ENCODE measurements around the gene KIF2C.
A peak's percentile ranks its signal among the peaks of the same experiment; 100 is the strongest.
"Not testable (repeated sequence)": the region's sequence is repeated elsewhere in the genome, so short reads cannot be mapped to it uniquely, and the experiment has no call there.

The KIF2C gene

GRCh38 chr1:44739307-44740178 lies at the start of gene KIF2C:
KIF2C (plus strand) TSS chr1:44739837; CDS start chr1:44739933, 96 bp downstream.
- peak; percentile 96 to 97 for DNase-seq

GRCh38 chr1:44693159-44693558 lies 46.5 kb upstream of the KIF2C start:
- DNase-seq = no peak

- DNase-seq = no peak
Measured at GRCh38 chr1:44693900-44694299, 45.7 kb upstream of the KIF2C start.

- DNase-seq = peak in 1 of 2 donors; percentile 26
Measured at GRCh38 chr1:44694863-44695478, 44.7 kb upstream of the KIF2C start.

GRCh38 chr1:44695671-44696070 lies 44.0 kb upstream of the KIF2C start:
- DNase-seq = no peak

- DNase-seq = no peak
Measured at GRCh38 chr1:44696101-44696500, 43.5 kb upstream of the KIF2C start.

GRCh38 chr1:44696789-44697345 lies 42.8 kb upstream of the KIF2C start:
- DNase-seq = peak; percentile 28 to 49

GRCh38 chr1:44698138-44698537 lies 41.5 kb upstream of the KIF2C start:
- DNase-seq = no peak

- DNase-seq = not testable (repeated sequence)
Measured at GRCh38 chr1:44699375-44699774, 40.3 kb upstream of the KIF2C start.

- no peak for DNase-seq
Measured at GRCh38 chr1:44700573-44700972, 39.1 kb upstream of the KIF2C start.

GRCh38 chr1:44701141-44701573 lies 38.5 kb upstream of the KIF2C start:
- no peak for DNase-seq

- DNase-seq = no peak
Measured at GRCh38 chr1:44705470-44705869, 34.2 kb upstream of the KIF2C start.

GRCh38 chr1:44705938-44706337 lies 33.7 kb upstream of the KIF2C start:
- no peak for DNase-seq

GRCh38 chr1:44707112-44707881 lies 32.3 kb upstream of the KIF2C start:
- DNase-seq = no peak

- peak; percentile 20 to 65 for DNase-seq
Measured at GRCh38 chr1:44707959-44708831, 31.4 kb upstream of the KIF2C start.

- no peak for DNase-seq
Measured at GRCh38 chr1:44713321-44713781, 26.3 kb upstream of the KIF2C start.

- no peak for DNase-seq
Measured at GRCh38 chr1:44714532-44714931, 25.1 kb upstream of the KIF2C start.

- DNase-seq = peak; percentile 75 to 82
Measured at GRCh38 chr1:44714944-44715571, 24.6 kb upstream of the KIF2C start.

- no peak for DNase-seq
Measured at GRCh38 chr1:44717156-44717555, 22.5 kb upstream of the KIF2C start.

- DNase-seq = no peak
Measured at GRCh38 chr1:44717653-44718052, 22.0 kb upstream of the KIF2C start.

GRCh38 chr1:44718091-44718490 lies 21.5 kb upstream of the KIF2C start:
- DNase-seq = no peak
